Astrocyte (in vitro differentiated cells and primary cell): Measurements from ENCODE around the gene ME3. TPM values are rescaled to one million over a fixed set of nuclear protein-coding genes. Genes with fewer than 3 reads are reported as not detected.

ENCODE experiments used
- DNase-seq: peaks from one replicate; pipeline ENCODE4 v3.0.0-alpha.2; 2010; ENCODE audit warnings: low read depth
- FAIRE-seq: peaks from 2 replicates; lab custom pipeline; 2011; peaks lifted over from hg19 to GRCh38; lab: Jason Lieb, UNC
- H2AFZ ChIP-seq: 2 replicates; pipeline ENCODE4 v1.6.0; 2012; ENCODE audit warnings: low read depth, low read length, inconsistent platforms
- H3K27ac ChIP-seq: 2 replicates; pipeline ENCODE4 v1.5.1; 2011; ENCODE audit warnings: low read depth, low read length, inconsistent platforms
- H3K27me3 ChIP-seq: 2 replicates; pipeline ENCODE4 v1.6.0; 2011; ENCODE audit warnings: low read length, inconsistent platforms; ENCODE audit not compliant: insufficient read depth
- H3K36me3 ChIP-seq: 2 replicates; pipeline ENCODE4 v1.5.1; 2011; ENCODE audit warnings: low read length, inconsistent platforms; ENCODE audit not compliant: insufficient read depth
- H3K4me1 ChIP-seq: 2 replicates; pipeline ENCODE4 v1.5.1; 2011; ENCODE audit warnings: low read length, inconsistent platforms; ENCODE audit not compliant: insufficient read depth
- H3K4me2 ChIP-seq: 2 replicates; pipeline ENCODE4 v1.6.0; 2012; ENCODE audit warnings: low read length, inconsistent platforms
- H3K4me3 ChIP-seq: 2 replicates; pipeline ENCODE4 v1.5.1; 2011; ENCODE audit warnings: low read depth, mild to moderate bottlenecking, low read length, inconsistent platforms; ENCODE audit not compliant: insufficient read depth
- H3K79me2 ChIP-seq: 2 replicates; pipeline ENCODE4 v1.6.0; 2012; ENCODE audit warnings: mild to moderate bottlenecking, low read length, inconsistent platforms; ENCODE audit not compliant: insufficient read depth
- H3K9ac ChIP-seq: 2 replicates; pipeline ENCODE4 v1.6.0; 2012; ENCODE audit warnings: mild to moderate bottlenecking, low read length, inconsistent platforms
- H3K9me3 ChIP-seq: 2 replicates; pipeline ENCODE4 v1.5.1; 2012; ENCODE audit warnings: low read depth, mild to moderate bottlenecking, low read length, inconsistent platforms; ENCODE audit not compliant: insufficient read depth
- H4K20me1 ChIP-seq: 2 replicates; pipeline ENCODE4 v1.6.0; 2012; ENCODE audit warnings: low read length, inconsistent platforms; ENCODE audit not compliant: insufficient read depth
- H3K27ac Mint-ChIP-seq: one replicate; pipeline ENCODE4 v1.8.0; 2021; ENCODE audit warnings: mild to moderate bottlenecking, mixed read lengths; ENCODE audit not compliant: unreplicated experiment
- H3K27me3 Mint-ChIP-seq: one replicate; pipeline ENCODE4 v1.8.0; 2021; ENCODE audit warnings: low read depth, mixed read lengths; ENCODE audit not compliant: unreplicated experiment
- H3K36me3 Mint-ChIP-seq: one replicate; pipeline ENCODE4 v1.8.0; 2021; ENCODE audit warnings: low read depth, mixed read lengths; ENCODE audit not compliant: unreplicated experiment
- H3K4me1 Mint-ChIP-seq: one replicate; pipeline ENCODE4 v1.8.0; 2021; ENCODE audit warnings: low read depth, mixed read lengths; ENCODE audit not compliant: unreplicated experiment
- H3K4me3 Mint-ChIP-seq: one replicate; pipeline ENCODE4 v1.8.0; 2021; ENCODE audit warnings: mild to moderate bottlenecking, moderate library complexity, mixed read lengths; ENCODE audit not compliant: unreplicated experiment
- H3K9me3 Mint-ChIP-seq: one replicate; pipeline ENCODE4 v1.8.0; 2021; ENCODE audit warnings: mild to moderate bottlenecking, mixed read lengths; ENCODE audit not compliant: unreplicated experiment
- CTCF ChIP-seq: IDR thresholded peaks from 2 replicates; pipeline ENCODE4 v1.5.1; 2011; ENCODE audit warnings: low read depth, mild to moderate bottlenecking, inconsistent platforms, low read length, moderate library complexity; ENCODE audit not compliant: insufficient read depth
- EZH2 ChIP-seq: IDR thresholded peaks from 2 replicates; pipeline ENCODE4 v1.6.1; 2012; ENCODE audit warnings: mild to moderate bottlenecking, low read length, inconsistent platforms; ENCODE audit not compliant: insufficient read depth
- total RNA-seq: library from RNA; stranded (reverse); gene quantifications from 2 replicates; pipeline ENCODE4 v1.2.1, GENCODE V29; 2021

ME3 gene
- total RNA-seq, 1 donor from 2014 or later: 28.6 TPM

GRCh38 chr11:86610559-86611341, 61.7 kb downstream of the ME3 start:
- FAIRE-seq: no peak
- H3K9me3 Mint-ChIP-seq: peaks cover 14% of the 10 kb centered on the region
- H3K9me3 ChIP-seq: no peaks in the 10 kb centered on the region

GRCh38 chr11:86608251-86608799, 64.1 kb downstream of the ME3 start:
- Histone ChIP-seq H3K36me3 (no peaks in the 10 kb centered on the region), H3K4me3 (no peak overlapping the region), H3K4me1 (peaks cover 21% of the 10 kb centered on the region), H3K27me3 (no peaks in the 10 kb centered on the region), H3K9me3 (no peaks in the 10 kb centered on the region), H2AFZ (no peak overlapping the region), H3K4me2 (peak overlapping the region; percentile 71), H4K20me1 (no peaks in the 10 kb centered on the region), H3K79me2 (no peaks in the 10 kb centered on the region), H3K27ac (peak overlapping the region; percentile 65), H3K9ac (peak overlapping the region; percentile 39)
- FAIRE-seq: no peak
- DNase-seq: peak; percentile 52
- H3K27me3 Mint-ChIP-seq: no peaks in the 10 kb centered on the region
- no peak for TF ChIP-seq EZH2
- TF ChIP-seq CTCF: peak; percentile 96
- H3K4me3 Mint-ChIP-seq: no peak overlapping the region
- peaks cover under 1% of the 10 kb centered on the region for H3K9me3 Mint-ChIP-seq
- H3K36me3 Mint-ChIP-seq: no peaks in the 10 kb centered on the region
- peak overlapping the region; percentile 20 for H3K27ac Mint-ChIP-seq
- H3K4me1 Mint-ChIP-seq: peaks cover 29% of the 10 kb centered on the region

More at GRCh38 chr11:86610559-86611341, 61.7 kb downstream of the ME3 start:
- Histone ChIP-seq H3K79me2 (no peaks in the 10 kb centered on the region), H2AFZ (no peak overlapping the region), H3K4me3 (no peak overlapping the region), H3K4me1 (peaks cover 21% of the 10 kb centered on the region), H3K27ac (no peak overlapping the region), H4K20me1 (no peaks in the 10 kb centered on the region), H3K9ac (no peak overlapping the region), H3K4me2 (no peak overlapping the region), H3K36me3 (no peaks in the 10 kb centered on the region), H3K27me3 (no peaks in the 10 kb centered on the region)
- DNase-seq: no peak
- no peak overlapping the region for H3K4me3 Mint-ChIP-seq
- H3K4me1 Mint-ChIP-seq: peaks cover 28% of the 10 kb centered on the region
- TF ChIP-seq EZH2 (no peak), CTCF (no peak)
- peaks cover 2% of the 10 kb centered on the region for H3K36me3 Mint-ChIP-seq
- H3K27me3 Mint-ChIP-seq: no peaks in the 10 kb centered on the region
- H3K27ac Mint-ChIP-seq: no peak overlapping the region
